Activated naive CD8-positive, alpha-beta T cell treated with anti-CD3 and anti-CD28 coated beads for 36 hours (primary cell): ENCODE measurements around the gene UBQLN4. TPM values are rescaled to one million over a fixed set of nuclear protein-coding genes. Genes with fewer than 3 reads are reported as not detected.
"Not testable (repeated sequence)": the region's sequence is repeated elsewhere in the genome, so short reads cannot be mapped to it uniquely, and the experiment has no call there.

ENCODE experiments used
- DNase-seq: peaks from one replicate; pipeline ENCODE4 v3.0.0; 2021
- H3K27ac Mint-ChIP-seq: one replicate; pipeline ENCODE4 v1.8.0; 2022; ENCODE audit warnings: mild to moderate bottlenecking, moderate library complexity, mixed read lengths
- H3K27me3 Mint-ChIP-seq: one replicate; pipeline ENCODE4 v1.8.0; 2022; ENCODE audit warnings: mild to moderate bottlenecking, mixed read lengths
- H3K36me3 Mint-ChIP-seq: one replicate; pipeline ENCODE4 v1.8.0; 2021; ENCODE audit warnings: mild to moderate bottlenecking, mixed read lengths
- H3K4me1 Mint-ChIP-seq: one replicate; pipeline ENCODE4 v1.8.0; 2021; ENCODE audit warnings: mixed read lengths
- H3K4me3 Mint-ChIP-seq: one replicate; pipeline ENCODE4 v1.8.0; 2022; ENCODE audit warnings: mild to moderate bottlenecking, moderate library complexity, mixed read lengths
- H3K9me3 Mint-ChIP-seq: one replicate; pipeline ENCODE4 v1.8.0; 2022; ENCODE audit warnings: mixed read lengths
- total RNA-seq, 2 experiments: library from RNA; stranded (reverse); gene quantifications; one replicate each; pipeline ENCODE4 v1.2.3, GENCODE V29; 2021

The UBQLN4 gene
- total RNA-seq, 2 experiments from 2014 or later = 42.6 to 47.1 TPM

GRCh38 chr1:156055281-156056048 lies 1.9 kb upstream of the UBQLN4 start:
- DNase-seq = peak; percentile 29
- peak overlapping the region; percentile 91 for H3K4me3 Mint-ChIP-seq
- H3K4me1 Mint-ChIP-seq = peaks cover 32% of the 10 kb centered on the region
- no peaks in the 10 kb centered on the region for H3K9me3 Mint-ChIP-seq
- H3K27ac Mint-ChIP-seq = peak overlapping the region; percentile 93
- no peaks in the 10 kb centered on the region for H3K27me3 Mint-ChIP-seq
- H3K36me3 Mint-ChIP-seq = peaks cover 5% of the 10 kb centered on the region

GRCh38 chr1:156054500-156055280 lies 1.1 kb upstream of the UBQLN4 start, which contains the start of gene LAMTOR2:
TSS of gene LAMTOR2 (plus strand) at chr1:156054782. CDS start at chr1:156054890, 108 bp downstream.
- peaks cover 7% of the 10 kb centered on the region for H3K36me3 Mint-ChIP-seq
- peaks cover 32% of the 10 kb centered on the region for H3K4me1 Mint-ChIP-seq
- DNase-seq = peak; percentile 97
- peak within 1 kb of the TSS; percentile 93 for H3K27ac Mint-ChIP-seq
- H3K4me3 Mint-ChIP-seq = peak within 1 kb of the TSS; percentile 95
- H3K9me3 Mint-ChIP-seq = no peaks in the 10 kb centered on the region
- no peaks in the 10 kb centered on the region for H3K27me3 Mint-ChIP-seq

- peaks cover 32% of the 10 kb centered on the region for H3K4me1 Mint-ChIP-seq
- H3K27ac Mint-ChIP-seq = peak overlapping the region; percentile 91
- DNase-seq = peak; percentile 76
- peaks cover 9% of the 10 kb centered on the region for H3K36me3 Mint-ChIP-seq
- H3K4me3 Mint-ChIP-seq = peak overlapping the region; percentile 95
- H3K27me3 Mint-ChIP-seq = no peaks in the 10 kb centered on the region
- H3K9me3 Mint-ChIP-seq = no peaks in the 10 kb centered on the region
Measured at GRCh38 chr1:156052862-156053767, 483 bp downstream of the UBQLN4 start.

GRCh38 chr1:156051011-156051725 lies 2.4 kb downstream of the UBQLN4 start:
- Mint-ChIP-seq H3K27me3 (no peaks in the 10 kb centered on the region), H3K9me3 (no peaks in the 10 kb centered on the region), H3K4me1 (peaks cover 26% of the 10 kb centered on the region), H3K36me3 (peaks cover 4% of the 10 kb centered on the region), H3K27ac (no peak overlapping the region), H3K4me3 (peak overlapping the region; percentile 8)
- no peak for DNase-seq

GRCh38 chr1:156050376-156050775 lies 3.2 kb downstream of the UBQLN4 start:
- H3K27me3 Mint-ChIP-seq = no peaks in the 10 kb centered on the region
- peaks cover 4% of the 10 kb centered on the region for H3K36me3 Mint-ChIP-seq
- H3K4me3 Mint-ChIP-seq = no peak overlapping the region
- peaks cover 19% of the 10 kb centered on the region for H3K4me1 Mint-ChIP-seq
- no peak for DNase-seq
- H3K27ac Mint-ChIP-seq = no peak overlapping the region
- H3K9me3 Mint-ChIP-seq = no peaks in the 10 kb centered on the region

GRCh38 chr1:156048663-156049258 lies 4.8 kb downstream of the UBQLN4 start:
- no peaks in the 10 kb centered on the region for H3K9me3 Mint-ChIP-seq
- DNase-seq = no peak
- H3K36me3 Mint-ChIP-seq = peaks cover 6% of the 10 kb centered on the region
- no peaks in the 10 kb centered on the region for H3K27me3 Mint-ChIP-seq
- H3K4me1 Mint-ChIP-seq = peaks cover 13% of the 10 kb centered on the region
- no peak overlapping the region for H3K27ac Mint-ChIP-seq
- no peak overlapping the region for H3K4me3 Mint-ChIP-seq

- Mint-ChIP-seq H3K4me3 (no peak overlapping the region), H3K9me3 (no peaks in the 10 kb centered on the region), H3K4me1 (no peaks in the 10 kb centered on the region), H3K27ac (no peak overlapping the region), H3K27me3 (no peaks in the 10 kb centered on the region), H3K36me3 (peaks cover 11% of the 10 kb centered on the region)
- no peak for DNase-seq
Measured at GRCh38 chr1:156045076-156045475, 8.5 kb downstream of the UBQLN4 start.

- Mint-ChIP-seq H3K4me3 (no peak overlapping the region), H3K9me3 (no peaks in the 10 kb centered on the region), H3K27me3 (no peaks in the 10 kb centered on the region), H3K36me3 (peaks cover 11% of the 10 kb centered on the region), H3K4me1 (no peaks in the 10 kb centered on the region), H3K27ac (no peak overlapping the region)
- no peak for DNase-seq
Measured at GRCh38 chr1:156042828-156043227, 10.8 kb downstream of the UBQLN4 start.

- not testable (repeated sequence) for H3K4me3 Mint-ChIP-seq, DNase-seq, H3K36me3 Mint-ChIP-seq, H3K27me3 Mint-ChIP-seq, H3K27ac Mint-ChIP-seq, H3K9me3 Mint-ChIP-seq, H3K4me1 Mint-ChIP-seq
Measured at GRCh38 chr1:156034991-156035390, 18.6 kb downstream of the UBQLN4 start.

GRCh38 chr1:156033011-156033410 lies 20.6 kb downstream of the UBQLN4 start:
- no peak for DNase-seq
- H3K4me1 Mint-ChIP-seq = no peaks in the 10 kb centered on the region
- H3K4me3 Mint-ChIP-seq = no peak overlapping the region
- peaks cover 3% of the 10 kb centered on the region for H3K36me3 Mint-ChIP-seq
- no peak overlapping the region for H3K27ac Mint-ChIP-seq
- H3K27me3 Mint-ChIP-seq = no peaks in the 10 kb centered on the region
- H3K9me3 Mint-ChIP-seq = no peaks in the 10 kb centered on the region

- H3K4me3 Mint-ChIP-seq = no peak overlapping the region
- no peaks in the 10 kb centered on the region for H3K9me3 Mint-ChIP-seq
- H3K27ac Mint-ChIP-seq = no peak overlapping the region
- no peak for DNase-seq
- H3K36me3 Mint-ChIP-seq = no peaks in the 10 kb centered on the region
- H3K4me1 Mint-ChIP-seq = peaks cover 7% of the 10 kb centered on the region
- peaks cover 13% of the 10 kb centered on the region for H3K27me3 Mint-ChIP-seq
Measured at GRCh38 chr1:156026588-156026987, 27.0 kb downstream of the UBQLN4 start.

GRCh38 chr1:156025876-156026275 lies 27.7 kb downstream of the UBQLN4 start:
- Mint-ChIP-seq H3K4me1 (peaks cover 8% of the 10 kb centered on the region), H3K27ac (no peak overlapping the region), H3K36me3 (no peaks in the 10 kb centered on the region), H3K4me3 (no peak overlapping the region), H3K9me3 (no peaks in the 10 kb centered on the region), H3K27me3 (peaks cover 13% of the 10 kb centered on the region)
- peak; percentile 45 for DNase-seq

- Mint-ChIP-seq H3K4me1 (peaks cover 12% of the 10 kb centered on the region), H3K36me3 (peaks cover 6% of the 10 kb centered on the region), H3K9me3 (no peaks in the 10 kb centered on the region), H3K27me3 (peaks cover 13% of the 10 kb centered on the region), H3K27ac (no peak overlapping the region), H3K4me3 (no peak overlapping the region)
- DNase-seq = no peak
Measured at GRCh38 chr1:156024801-156025200, 28.8 kb downstream of the UBQLN4 start.

- Mint-ChIP-seq H3K36me3 (peaks cover 19% of the 10 kb centered on the region), H3K27ac (no peak overlapping the region), H3K4me3 (no peak overlapping the region), H3K4me1 (peaks cover 21% of the 10 kb centered on the region), H3K27me3 (peaks cover 13% of the 10 kb centered on the region), H3K9me3 (no peaks in the 10 kb centered on the region)
- no peak for DNase-seq
Measured at GRCh38 chr1:156021954-156022353, 31.6 kb downstream of the UBQLN4 start.
